HUES64 (cell line): ENCODE results near the gene MCF2L2.
"Not testable (repeated sequence)": the region's sequence is repeated elsewhere in the genome, so short reads cannot be mapped to it uniquely, and the experiment has no call there.

Experiments used
- H3K27ac ChIP-seq: 2 replicates; pipeline ENCODE4 v1.7.0; 2013; ENCODE audit warnings: low read depth, low read length, inconsistent platforms
- H3K27me3 ChIP-seq: 2 replicates; pipeline ENCODE4 v1.6.1; 2013; ENCODE audit warnings: mild to moderate bottlenecking, low read length; ENCODE audit not compliant: insufficient read depth
- H3K36me3 ChIP-seq: 2 replicates; pipeline ENCODE4 v1.6.1; 2013; ENCODE audit warnings: mild to moderate bottlenecking, low read length; ENCODE audit not compliant: insufficient read depth
- H3K4me1 ChIP-seq: 2 replicates; pipeline ENCODE4 v1.6.1; 2013; ENCODE audit warnings: mild to moderate bottlenecking, low read length, moderate library complexity; ENCODE audit not compliant: insufficient read depth
- H3K4me3 ChIP-seq: 2 replicates; pipeline ENCODE4 v1.5.1; 2013; ENCODE audit warnings: mild to moderate bottlenecking, low read length, moderate library complexity
- H3K9ac ChIP-seq: 2 replicates; pipeline ENCODE4 v1.6.1; 2013; ENCODE audit warnings: mild to moderate bottlenecking, low read depth, low read length
- H3K9me3 ChIP-seq: 2 replicates; pipeline ENCODE4 v1.6.1; 2013; ENCODE audit warnings: low read depth, low read length; ENCODE audit not compliant: insufficient read depth
- WGBS: fragments of 150-250, 120-280 bp; methylation state at CpG from one replicate; pipeline ENCODE4 v1.1.7; 2013; ENCODE audit warnings: missing lambda C conversion rate; 5-methylcytosine and 5-hydroxymethylcytosine counted together

The MCF2L2 gene

GRCh38 chr3:183252118-183252782 is 176.2 kb downstream of the MCF2L2 start:
- Histone ChIP-seq H3K27ac (no peak overlapping the region), H3K4me1 (peaks cover 29% of the 10 kb centered on the region), H3K4me3 (peak overlapping the region; percentile 66), H3K27me3 (peaks cover 45% of the 10 kb centered on the region), H3K9ac (no peak overlapping the region), H3K9me3 (no peaks in the 10 kb centered on the region), H3K36me3 (no peaks in the 10 kb centered on the region)
- WGBS = 86% methylated on average over 4 of the region's 5 CpGs

DNA sequence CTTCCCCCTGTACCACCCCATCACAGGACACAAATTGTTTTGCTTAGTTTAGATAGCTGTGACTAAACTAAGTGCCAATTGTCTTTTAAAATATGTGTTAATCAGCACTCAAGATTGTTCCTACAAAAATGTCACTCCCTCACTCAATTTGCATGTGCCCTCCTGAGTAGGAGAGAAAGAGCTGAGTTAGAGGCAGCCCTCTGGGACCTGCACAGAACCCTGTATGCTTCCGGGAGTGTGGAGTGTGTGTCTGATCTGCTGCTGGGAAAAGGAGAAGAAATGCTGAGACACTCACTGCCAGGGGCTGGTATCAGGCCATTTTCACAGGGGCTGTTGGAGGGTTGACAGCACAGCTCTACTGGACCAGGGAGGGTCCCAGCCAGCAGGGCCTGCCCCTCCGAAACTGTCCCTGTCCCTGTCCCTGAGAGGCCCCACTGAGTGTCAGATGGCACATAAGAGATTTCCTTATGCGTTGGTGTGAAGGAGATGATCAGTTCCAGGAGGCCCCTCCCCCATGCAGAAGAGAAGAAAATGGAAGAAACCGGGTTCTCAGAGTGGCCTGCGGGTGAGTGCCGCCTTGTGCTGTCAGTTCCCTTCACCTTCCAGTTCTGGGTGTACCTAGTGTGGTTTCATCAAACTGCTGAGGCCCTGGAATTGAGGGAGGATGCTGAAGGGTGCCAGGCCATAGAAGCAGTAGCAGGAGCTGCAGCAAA is 179.3 kb downstream of the MCF2L2 start:
- no peak overlapping the region for H3K27ac ChIP-seq
- no peaks in the 10 kb centered on the region for H3K36me3 ChIP-seq
- WGBS = 54% methylated on average over 6 of the region's 6 CpGs
- H3K9ac ChIP-seq = no peak overlapping the region
- H3K27me3 ChIP-seq = peaks cover 33% of the 10 kb centered on the region
- no peaks in the 10 kb centered on the region for H3K9me3 ChIP-seq
- H3K4me3 ChIP-seq = no peak overlapping the region
- peaks cover 19% of the 10 kb centered on the region for H3K4me1 ChIP-seq

DNA sequence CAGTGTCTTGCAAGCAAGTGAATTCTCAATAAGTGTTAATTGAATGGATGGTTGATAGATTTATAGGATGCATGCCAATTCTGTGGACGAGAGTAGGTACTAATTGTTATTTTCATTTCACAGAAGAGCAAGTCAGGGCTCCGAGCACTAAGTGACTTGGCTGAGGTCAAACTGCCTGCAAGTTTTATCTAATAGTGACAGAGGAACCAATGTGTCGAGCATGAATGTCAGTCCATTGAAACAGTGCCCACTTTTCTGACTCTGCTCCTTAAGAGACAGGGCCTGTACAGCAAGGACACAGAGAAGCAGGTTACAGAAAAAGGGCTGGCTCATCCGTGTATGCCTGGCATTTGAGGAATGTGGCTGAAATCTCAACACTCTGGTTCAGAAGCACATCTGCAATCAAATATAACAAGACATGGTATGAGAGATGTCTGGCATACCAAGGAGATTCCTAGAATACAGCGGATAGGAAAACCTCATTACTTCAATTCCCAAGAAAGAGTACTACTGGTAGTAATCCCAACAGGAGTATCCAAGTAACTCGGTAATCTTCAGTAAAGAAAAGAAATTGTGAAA is 181.3 kb downstream of the MCF2L2 start:
- Histone ChIP-seq H3K27me3 (peaks cover 16% of the 10 kb centered on the region), H3K27ac (0 out of 2 replicates have a peak overlapping the region, but pooled peaks have one; percentile 5), H3K9me3 (peaks cover 16% of the 10 kb centered on the region), H3K4me3 (no peak overlapping the region), H3K4me1 (peaks cover 19% of the 10 kb centered on the region), H3K36me3 (0 out of 2 replicates have a peak, but pooled peaks cover 3% of the 10 kb centered on the region), H3K9ac (no peak overlapping the region)
- WGBS = 85% methylated on average over 6 of the region's 6 CpGs

GRCh38 chr3:183244981-183245476 is 183.4 kb downstream of the MCF2L2 start:
- no peak overlapping the region for H3K27ac ChIP-seq
- no peaks in the 10 kb centered on the region for H3K27me3 ChIP-seq
- H3K4me3 ChIP-seq = no peak overlapping the region
- H3K36me3 ChIP-seq = 0 out of 2 replicates have a peak, but pooled peaks cover 3% of the 10 kb centered on the region
- no peak overlapping the region for H3K9ac ChIP-seq
- peaks cover 18% of the 10 kb centered on the region for H3K9me3 ChIP-seq
- peaks cover 19% of the 10 kb centered on the region for H3K4me1 ChIP-seq

DNA sequence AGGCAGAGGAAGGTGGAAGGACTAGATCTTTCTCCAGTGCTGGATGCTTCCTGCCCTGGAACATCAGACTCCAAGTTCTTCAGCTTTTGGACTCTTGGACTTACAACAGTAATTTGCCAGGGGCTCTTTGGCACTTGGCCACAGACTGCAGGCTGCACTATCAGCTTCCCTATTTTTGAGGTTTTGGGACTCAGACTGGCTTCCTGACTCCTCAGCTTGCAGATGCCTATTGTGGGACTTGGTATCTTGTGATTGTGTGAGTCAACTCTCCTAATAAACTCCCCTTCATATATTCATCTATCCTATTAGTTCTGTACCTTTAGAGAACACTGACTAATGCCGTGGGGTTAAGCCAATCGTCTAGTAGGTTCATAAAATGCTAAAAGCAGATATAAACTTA is 184.2 kb downstream of the MCF2L2 start:
- Histone ChIP-seq H3K27ac (no peak overlapping the region), H3K4me3 (no peak overlapping the region), H3K4me1 (peaks cover 15% of the 10 kb centered on the region), H3K36me3 (0 out of 2 replicates have a peak, but pooled peaks cover 3% of the 10 kb centered on the region), H3K9me3 (peaks cover 18% of the 10 kb centered on the region), H3K9ac (no peak overlapping the region), H3K27me3 (no peaks in the 10 kb centered on the region)
- 100% methylated on average over 2 of the region's 2 CpGs for WGBS

- Histone ChIP-seq H3K9me3 (peaks cover 18% of the 10 kb centered on the region), H3K36me3 (0 out of 2 replicates have a peak, but pooled peaks cover 3% of the 10 kb centered on the region), H3K4me1 (peaks cover 6% of the 10 kb centered on the region), H3K27ac (no peak overlapping the region), H3K9ac (no peak overlapping the region), H3K27me3 (no peaks in the 10 kb centered on the region), H3K4me3 (no peak overlapping the region)
- WGBS = 96% methylated on average over 1 of the region's 1 CpG
These were observed 186.0 kb downstream of the MCF2L2 start for GRCh38 chr3:183242431-183242830.

DNA sequence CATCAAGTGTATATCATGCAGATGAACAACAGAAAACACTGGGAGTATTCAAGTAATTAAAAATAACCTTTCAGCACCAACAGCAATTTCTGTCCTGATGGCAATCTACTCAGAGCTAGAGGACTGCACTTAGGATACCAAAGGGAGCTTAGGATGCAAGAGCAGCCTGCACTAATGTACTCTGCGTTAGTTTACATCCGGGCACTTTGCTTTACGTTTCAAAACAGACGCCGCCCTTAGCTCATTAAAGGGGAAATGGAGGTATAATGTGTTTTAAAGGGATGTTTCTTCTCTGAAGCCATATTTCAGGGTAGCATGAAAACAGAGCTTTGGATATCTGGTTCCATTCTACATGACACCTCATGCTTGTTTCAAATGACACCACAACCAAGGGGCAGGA is 189.4 kb downstream of the MCF2L2 start:
- no peaks in the 10 kb centered on the region for H3K27me3 ChIP-seq
- 90% methylated on average over 5 of the region's 5 CpGs for WGBS
- H3K4me1 ChIP-seq = no peaks in the 10 kb centered on the region
- peaks cover 18% of the 10 kb centered on the region for H3K9me3 ChIP-seq
- no peak overlapping the region for H3K9ac ChIP-seq
- no peak overlapping the region for H3K4me3 ChIP-seq
- no peak overlapping the region for H3K27ac ChIP-seq
- H3K36me3 ChIP-seq = 0 out of 2 replicates have a peak, but pooled peaks cover 3% of the 10 kb centered on the region

- Histone ChIP-seq H3K36me3 (no peaks in the 10 kb centered on the region), H3K9ac (no peak overlapping the region), H3K4me1 (no peaks in the 10 kb centered on the region), H3K4me3 (no peak overlapping the region), H3K27me3 (no peaks in the 10 kb centered on the region), H3K27ac (no peak overlapping the region), H3K9me3 (no peaks in the 10 kb centered on the region)
- 95% methylated on average over 4 of the region's 4 CpGs for WGBS
These were observed 194.5 kb downstream of the MCF2L2 start for GRCh38 chr3:183233966-183234365.

- WGBS = 86% methylated on average over 3 of the region's 3 CpGs
- no peak overlapping the region for H3K9ac ChIP-seq
- no peaks in the 10 kb centered on the region for H3K9me3 ChIP-seq
- no peaks in the 10 kb centered on the region for H3K27me3 ChIP-seq
- no peak overlapping the region for H3K4me3 ChIP-seq
- no peaks in the 10 kb centered on the region for H3K4me1 ChIP-seq
- H3K36me3 ChIP-seq = no peaks in the 10 kb centered on the region
- no peak overlapping the region for H3K27ac ChIP-seq
These were observed 197.6 kb downstream of the MCF2L2 start for GRCh38 chr3:183230826-183231225.

DNA sequence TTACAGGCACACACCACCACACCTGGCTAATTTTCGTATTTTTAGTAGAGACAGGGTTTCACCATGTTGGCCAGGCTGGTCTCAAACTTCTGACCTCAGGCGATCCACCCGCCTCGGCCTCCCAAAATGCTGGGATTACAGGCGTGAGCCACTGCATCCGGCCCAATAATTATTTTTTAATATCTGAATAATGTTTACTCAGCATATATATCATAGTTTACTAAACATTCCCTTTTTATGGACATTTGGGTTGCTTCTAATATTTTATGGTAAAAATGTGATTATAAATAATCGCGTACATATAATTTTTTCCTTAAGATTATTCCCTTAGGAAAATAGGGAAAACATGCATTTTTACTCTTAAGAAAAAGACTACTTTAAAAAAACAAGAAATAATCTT is 198.2 kb downstream of the MCF2L2 start:
- H3K27me3 ChIP-seq, H3K36me3 ChIP-seq, H3K27ac ChIP-seq, H3K4me1 ChIP-seq, H3K9me3 ChIP-seq, H3K4me3 ChIP-seq, H3K9ac ChIP-seq: not testable (repeated sequence)
- 99% methylated on average over 4 of the region's 8 CpGs for WGBS

GRCh38 chr3:183229178-183229577 is 199.2 kb downstream of the MCF2L2 start:
- no peak overlapping the region for H3K4me3 ChIP-seq
- WGBS = no CpG with 5 or more reads among the region's 1 CpG
- no peaks in the 10 kb centered on the region for H3K4me1 ChIP-seq

More at GRCh38 chr3:183229178-183229577, 199.2 kb downstream of the MCF2L2 start:
- Histone ChIP-seq H3K27me3 (no peaks in the 10 kb centered on the region), H3K9me3 (no peaks in the 10 kb centered on the region), H3K27ac (no peak overlapping the region), H3K9ac (no peak overlapping the region), H3K36me3 (no peaks in the 10 kb centered on the region)
